HG02763 (cell line): ENCODE results near the gene RAPGEF2.

Experiments used
- ATAC-seq: cut with Tn5 transposase; IDR thresholded peaks from one replicate; pipeline ENCODE4 v1.9.1; 2021; ENCODE audit warnings: mild to moderate bottlenecking, moderate library complexity; ENCODE audit not compliant: unreplicated experiment

Gene RAPGEF2

DNA sequence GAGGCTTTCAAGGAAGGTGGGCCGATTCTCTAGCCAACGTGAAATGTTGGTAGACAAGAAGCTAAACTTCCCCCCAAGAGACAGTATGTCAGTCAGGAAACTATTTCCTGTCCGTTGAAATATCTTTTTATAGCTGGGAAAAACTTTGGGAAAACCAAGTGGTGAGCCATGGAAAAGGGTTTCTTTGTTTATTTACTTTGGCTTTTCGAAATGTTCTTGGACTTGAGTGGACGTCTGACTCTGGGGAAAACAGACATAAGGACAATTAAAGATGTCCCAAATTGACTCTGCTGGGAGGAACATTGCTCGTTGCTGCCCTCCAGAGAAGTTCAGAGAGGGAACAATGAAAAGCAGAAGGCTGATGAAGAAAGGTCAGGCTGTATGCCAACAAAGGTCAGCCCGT lies 295.4 kb downstream of the RAPGEF2 start:
- ATAC-seq, result no peak

DNA sequence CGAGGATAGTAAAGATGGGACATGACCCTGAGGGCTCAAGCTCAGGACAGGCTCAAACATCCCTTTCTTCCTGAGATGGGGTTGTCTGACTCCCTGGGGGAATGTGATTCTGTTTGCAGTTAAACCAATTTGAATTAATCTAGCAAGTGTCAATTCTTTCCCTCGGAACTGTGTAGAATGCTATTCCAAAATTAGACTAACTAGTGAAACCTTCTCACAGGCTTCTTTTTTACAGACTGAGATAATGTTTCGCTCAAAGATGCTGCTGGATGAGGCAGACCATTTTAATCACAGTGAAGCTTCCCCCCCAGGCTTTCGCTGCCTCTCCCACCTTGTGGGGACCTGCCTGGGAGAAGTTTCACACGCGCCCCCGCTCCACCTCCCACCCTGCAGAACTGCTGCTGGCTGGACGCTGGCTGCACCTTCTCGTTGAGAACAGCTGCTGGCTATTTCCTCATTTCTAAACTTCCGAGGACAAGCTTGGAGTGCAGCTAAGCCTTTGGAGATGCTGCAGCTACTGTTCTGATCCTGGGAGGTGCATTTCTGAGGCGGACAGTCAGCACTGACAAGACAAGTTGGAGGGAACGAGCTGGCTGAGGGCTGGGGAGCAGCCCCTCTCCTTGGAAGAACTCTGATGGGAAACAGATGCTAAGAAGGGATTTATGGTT lies 297.8 kb downstream of the RAPGEF2 start:
- no peak for ATAC-seq

GRCh38 chr4:159401226-159401712 lies 298.4 kb downstream of the RAPGEF2 start:
- no peak for ATAC-seq

DNA sequence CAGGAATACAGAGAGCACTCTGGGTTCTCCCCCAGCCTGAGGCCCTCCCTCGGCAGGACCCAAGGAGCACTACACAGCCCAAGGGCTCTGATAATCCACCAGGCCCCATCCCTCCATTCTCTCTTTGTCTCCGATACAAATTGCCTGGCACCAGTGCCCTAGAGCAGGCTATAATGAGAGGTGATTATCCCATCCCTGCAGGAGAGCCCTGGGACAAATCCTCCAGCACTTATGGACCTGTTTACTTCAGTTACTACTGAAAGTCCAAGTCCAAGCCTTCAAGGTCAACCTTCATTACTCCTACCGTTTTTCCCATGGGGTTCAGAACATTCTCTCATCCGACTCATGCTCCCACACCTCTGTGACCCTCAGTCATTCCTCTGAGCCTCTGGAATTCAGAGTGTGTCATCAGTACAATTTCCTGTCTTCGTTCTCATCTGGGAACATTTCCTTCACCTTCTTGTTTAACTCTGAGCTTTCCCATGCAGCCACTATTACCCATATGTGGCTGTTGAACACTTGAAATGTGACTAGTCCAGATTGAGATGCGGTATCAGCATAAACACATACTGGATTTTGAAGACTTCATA lies 299.0 kb downstream of the RAPGEF2 start:
- no peak for ATAC-seq
